ENCODE data around the gene MAPK13.
"Not testable (repeated sequence)": the region's sequence is repeated elsewhere in the genome, so short reads cannot be mapped to it uniquely, and the experiment has no call there.

MAPK13 gene

DNA sequence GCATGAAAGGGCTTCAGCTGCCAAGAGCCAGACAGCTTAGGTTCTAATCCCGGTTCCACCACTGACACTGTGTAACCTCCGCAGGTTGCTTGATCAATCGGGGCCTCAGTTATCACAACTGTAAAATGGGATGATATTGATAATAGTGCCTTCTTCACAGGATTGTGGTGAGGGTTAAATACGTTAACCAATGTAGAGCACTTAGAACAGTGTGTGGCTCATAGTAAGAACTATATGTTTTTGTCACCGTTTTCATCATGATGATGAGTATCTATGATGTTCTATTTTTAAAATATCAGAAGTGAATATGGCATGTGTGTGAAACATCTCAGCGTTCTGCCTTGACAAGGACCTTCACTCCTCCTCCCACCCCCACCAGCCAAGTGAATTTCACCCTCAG lies 10.3 kb upstream of the MAPK13 start:
- peaks cover 2% of the 10 kb centered on the region for H3K36me3 Mint-ChIP-seq
- no peak for ATAC-seq (ENCODE audit: low read depth)
- DNase-seq (ENCODE audit: low spot score in 2 of 2), result no peak
- H3K9me3 Mint-ChIP-seq, result no peaks in the 10 kb centered on the region
- H3K27me3 Mint-ChIP-seq, result no peaks in the 10 kb centered on the region
- H3K4me3 Mint-ChIP-seq, result peak overlapping the region; percentile 94
- H3K27ac Mint-ChIP-seq, result peak overlapping the region; percentile 99
- H3K4me1 Mint-ChIP-seq, result peaks cover 75% of the 10 kb centered on the region

DNA sequence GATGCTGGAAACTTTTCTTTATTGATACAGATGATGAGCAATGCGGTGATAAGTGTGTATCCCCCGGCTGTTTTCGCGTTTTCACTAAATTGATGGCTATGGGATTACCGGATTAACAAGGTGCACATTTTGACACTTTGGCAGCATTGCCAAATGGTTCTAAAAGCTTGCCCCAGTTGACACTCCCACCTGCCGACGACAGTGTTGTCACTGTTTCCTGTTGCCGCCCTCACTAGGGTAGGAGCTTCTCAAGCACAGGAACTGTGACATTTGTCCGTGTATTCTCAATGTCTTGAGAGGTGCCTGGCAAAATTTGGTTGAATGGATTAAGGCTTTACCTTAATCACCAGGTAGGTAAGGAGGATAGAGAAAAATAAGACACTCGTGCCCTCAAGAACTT lies 9.8 kb upstream of the MAPK13 start:
- Mint-ChIP-seq H3K27me3 (no peaks in the 10 kb centered on the region), H3K4me1 (peaks cover 73% of the 10 kb centered on the region), H3K27ac (peak overlapping the region; percentile 99), H3K4me3 (peak overlapping the region; percentile 94), H3K36me3 (peaks cover 2% of the 10 kb centered on the region), H3K9me3 (no peaks in the 10 kb centered on the region)
- peak; percentile 80 for ATAC-seq (ENCODE audit: low read depth)
- peak; percentile 54 to 63 for DNase-seq (ENCODE audit: low spot score in 2 of 2)

DNA sequence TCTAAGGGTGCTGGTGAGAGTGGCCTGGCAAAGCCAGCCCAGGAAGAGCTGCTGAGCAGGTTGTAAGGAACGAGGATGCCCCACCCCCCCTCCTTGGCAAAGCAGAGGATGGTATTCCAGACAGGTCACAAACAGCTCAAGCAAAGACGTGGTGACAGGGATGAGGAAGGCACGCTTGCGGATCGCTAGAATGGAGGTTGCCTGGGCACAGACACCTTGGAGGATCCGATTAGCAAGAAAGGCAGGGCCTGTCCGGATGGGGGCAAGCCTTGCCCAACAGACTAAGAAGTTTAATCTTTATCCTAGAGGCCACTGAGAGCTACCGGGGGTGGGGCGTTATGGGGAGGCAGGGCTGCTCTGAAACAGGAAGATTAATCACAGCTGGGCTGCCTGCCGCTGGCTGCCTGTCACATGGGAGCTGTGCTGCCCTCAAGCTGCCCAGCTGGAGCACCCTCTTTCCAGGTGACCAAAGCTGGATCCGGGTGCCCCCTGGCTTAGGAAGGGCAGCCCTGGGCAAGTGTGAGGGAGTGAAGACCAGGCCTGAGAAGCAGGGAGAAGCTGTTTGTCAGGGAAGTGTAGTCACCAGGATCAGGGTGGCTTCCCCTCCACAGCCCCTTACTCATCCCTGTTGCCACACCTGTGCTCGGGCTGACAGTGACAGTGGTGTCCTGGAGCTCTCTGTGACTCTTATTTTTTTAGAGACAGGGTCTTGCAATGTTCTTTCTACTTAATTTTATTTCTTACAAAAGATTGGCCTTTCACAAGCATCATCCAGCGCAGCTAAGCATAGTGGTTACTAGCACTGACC lies 9.1 kb upstream of the MAPK13 start:
- Mint-ChIP-seq H3K4me3 (peak overlapping the region; percentile 94), H3K4me1 (peaks cover 73% of the 10 kb centered on the region), H3K9me3 (no peaks in the 10 kb centered on the region), H3K27me3 (no peaks in the 10 kb centered on the region), H3K27ac (peak overlapping the region; percentile 99), H3K36me3 (peaks cover 2% of the 10 kb centered on the region)
- DNase-seq (ENCODE audit: low spot score in 2 of 2), result no peak
- peak; percentile 56 for ATAC-seq (ENCODE audit: low read depth)

DNA sequence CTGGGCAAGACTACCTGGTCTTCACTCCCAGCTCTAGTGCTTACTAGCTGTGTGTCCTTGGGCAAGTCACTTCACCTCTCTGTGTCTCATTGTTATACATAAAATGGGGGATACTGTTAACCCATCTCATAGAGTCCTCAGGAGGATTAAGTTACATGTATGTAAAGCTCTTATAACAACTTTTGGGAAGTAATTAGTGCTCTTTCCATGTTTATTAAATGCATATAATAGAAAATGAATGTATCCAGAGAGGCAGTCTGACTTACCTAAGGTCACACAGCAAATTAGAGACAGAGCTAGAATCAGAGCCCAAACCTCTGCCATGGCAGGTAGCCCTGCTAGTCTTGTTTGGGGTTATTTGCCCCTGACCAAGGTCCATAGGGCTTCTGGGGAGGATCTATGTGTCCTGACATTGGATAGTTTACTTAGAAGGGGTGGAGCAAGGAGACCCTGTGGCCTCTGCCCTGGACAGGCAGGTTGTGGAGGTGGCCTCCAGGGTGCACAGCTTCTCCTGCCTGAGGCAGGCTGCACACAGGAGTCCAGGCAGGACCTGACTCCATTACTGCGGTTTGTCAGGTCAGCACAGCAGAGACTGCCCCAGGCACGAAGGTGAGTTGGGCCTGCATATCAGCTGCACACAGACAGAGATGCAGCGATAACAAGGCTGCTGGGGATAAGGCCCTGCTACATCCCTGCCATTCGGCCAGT lies 8.4 kb upstream of the MAPK13 start:
- H3K27me3 Mint-ChIP-seq, result no peaks in the 10 kb centered on the region
- ATAC-seq (ENCODE audit: low read depth) (no peak), DNase-seq (ENCODE audit: low spot score in 2 of 2) (no peak)
- H3K36me3 Mint-ChIP-seq, result peaks cover 2% of the 10 kb centered on the region
- peak overlapping the region; percentile 99 for H3K27ac Mint-ChIP-seq
- H3K4me1 Mint-ChIP-seq, result peaks cover 72% of the 10 kb centered on the region
- H3K9me3 Mint-ChIP-seq, result no peaks in the 10 kb centered on the region
- peak overlapping the region; percentile 41 for H3K4me3 Mint-ChIP-seq

DNA sequence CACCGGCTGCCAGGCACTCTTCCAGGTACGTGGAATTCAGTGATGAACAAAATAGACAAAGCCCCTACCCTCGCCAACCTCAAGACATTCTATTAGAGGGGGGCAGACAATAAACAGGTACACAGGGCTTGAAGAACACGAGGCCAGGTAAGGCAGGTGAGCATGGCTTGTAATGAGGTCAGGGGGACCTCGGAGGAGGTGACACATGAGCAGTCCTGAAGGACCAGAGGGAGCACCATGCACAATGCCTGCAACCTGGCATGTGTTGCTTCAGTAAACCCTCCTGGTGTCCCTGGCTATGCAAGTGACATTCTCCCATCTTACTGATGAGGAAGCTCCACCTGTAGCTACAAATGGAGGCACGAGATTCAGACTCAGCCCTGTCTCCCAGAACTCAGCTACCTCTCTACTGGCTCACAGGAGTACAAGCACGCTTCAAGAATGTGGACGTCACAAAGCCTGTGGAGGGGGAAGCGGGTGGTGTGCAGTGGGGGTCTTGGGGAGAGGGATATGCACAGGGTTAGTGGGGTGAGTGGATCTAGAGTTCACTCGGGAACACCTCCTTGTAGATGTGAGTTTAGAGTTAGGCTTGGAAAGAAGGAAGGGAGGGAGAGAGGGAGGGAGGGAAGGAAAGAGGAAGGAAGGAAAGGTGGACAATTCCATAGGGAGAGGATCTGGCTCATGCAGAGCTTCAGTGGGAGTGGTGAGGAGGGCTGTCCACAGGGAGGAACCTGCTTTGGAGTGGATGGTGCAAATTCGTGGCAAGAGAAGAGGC lies 7.6 kb upstream of the MAPK13 start:
- H3K27me3 Mint-ChIP-seq, result no peaks in the 10 kb centered on the region
- peak overlapping the region; percentile 48 for H3K4me3 Mint-ChIP-seq
- H3K36me3 Mint-ChIP-seq, result no peaks in the 10 kb centered on the region
- ATAC-seq (ENCODE audit: low read depth) (no peak), DNase-seq (ENCODE audit: low spot score in 2 of 2) (no peak)
- peaks cover 66% of the 10 kb centered on the region for H3K4me1 Mint-ChIP-seq
- H3K9me3 Mint-ChIP-seq, result no peaks in the 10 kb centered on the region
- peak overlapping the region; percentile 99 for H3K27ac Mint-ChIP-seq

DNA sequence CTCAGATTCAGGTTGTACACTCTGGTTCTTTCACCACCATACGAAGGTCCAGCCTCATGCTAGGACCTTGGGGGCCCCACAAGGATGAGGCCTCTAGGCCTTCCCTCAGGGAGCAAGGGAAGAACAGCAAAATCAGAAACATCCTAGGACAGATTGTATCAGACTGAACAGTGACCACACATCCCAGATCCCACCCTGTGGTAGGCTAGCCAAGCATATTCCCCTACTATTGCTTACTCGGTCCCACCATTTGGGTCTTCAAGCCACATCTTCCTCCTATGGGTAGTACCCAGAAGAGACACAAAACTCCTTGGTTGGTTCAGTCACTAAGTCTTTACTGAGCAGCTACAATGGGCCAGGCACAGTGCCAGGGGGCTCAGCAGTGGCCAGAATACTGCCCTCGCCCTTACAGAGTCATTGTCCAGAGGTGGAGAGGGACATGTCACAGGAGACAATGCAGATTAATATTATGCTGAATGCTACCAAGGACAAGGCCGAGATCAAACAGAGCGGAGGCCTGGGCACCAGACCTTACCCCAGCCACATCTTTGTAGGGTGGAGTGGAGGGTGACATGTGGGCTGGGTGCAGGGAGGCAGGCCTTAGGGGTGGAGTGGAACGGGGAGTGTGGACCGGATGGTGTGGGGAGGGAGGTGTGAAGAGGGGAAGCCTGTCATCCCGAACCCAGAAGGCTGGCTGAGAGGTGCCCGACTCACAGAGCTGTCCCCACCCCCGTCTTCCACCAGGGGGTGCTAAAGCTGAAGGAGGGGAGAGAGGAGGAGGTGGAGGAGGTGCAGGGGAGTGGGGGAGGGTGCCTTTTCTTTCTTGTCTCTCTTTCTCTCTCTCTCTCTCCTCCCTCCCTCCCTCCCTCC lies 6.8 kb upstream of the MAPK13 start:
- ATAC-seq (ENCODE audit: low read depth) (peak; percentile 70), DNase-seq (ENCODE audit: low spot score in 2 of 2) (peak; percentile 78 to 81)
- Mint-ChIP-seq H3K27ac (peak overlapping the region; percentile 99), H3K36me3 (no peaks in the 10 kb centered on the region), H3K27me3 (no peaks in the 10 kb centered on the region), H3K4me1 (peaks cover 58% of the 10 kb centered on the region), H3K4me3 (peak overlapping the region; percentile 27), H3K9me3 (no peaks in the 10 kb centered on the region)

DNA sequence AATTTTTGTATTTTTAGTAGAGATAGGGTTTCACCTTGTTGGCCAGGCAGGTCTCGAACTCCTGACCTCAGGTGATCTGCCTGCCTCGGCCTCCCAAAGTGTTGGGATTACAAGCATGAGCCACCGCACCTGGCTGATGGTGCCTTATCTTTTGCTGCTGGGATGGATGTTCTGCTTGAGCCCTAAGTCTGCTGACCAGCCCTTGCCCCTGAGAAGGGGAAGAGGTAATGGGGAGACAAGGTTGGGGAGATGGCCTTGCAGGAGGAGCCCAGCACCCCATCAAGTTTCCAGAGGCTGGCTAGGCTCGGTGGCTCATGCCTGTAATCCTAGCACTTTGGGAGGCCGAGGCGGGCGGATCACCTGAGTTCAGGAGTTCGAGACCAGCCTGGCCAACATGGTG lies 6.0 kb upstream of the MAPK13 start:
- H3K4me3 Mint-ChIP-seq; H3K9me3 Mint-ChIP-seq; H3K27me3 Mint-ChIP-seq; H3K36me3 Mint-ChIP-seq; DNase-seq (ENCODE audit: low spot score in 2 of 2); ATAC-seq (ENCODE audit: low read depth): not testable (repeated sequence)
- H3K4me1 Mint-ChIP-seq, result peaks cover 50% of the 10 kb centered on the region
- peak overlapping the region; percentile 99 for H3K27ac Mint-ChIP-seq

DNA sequence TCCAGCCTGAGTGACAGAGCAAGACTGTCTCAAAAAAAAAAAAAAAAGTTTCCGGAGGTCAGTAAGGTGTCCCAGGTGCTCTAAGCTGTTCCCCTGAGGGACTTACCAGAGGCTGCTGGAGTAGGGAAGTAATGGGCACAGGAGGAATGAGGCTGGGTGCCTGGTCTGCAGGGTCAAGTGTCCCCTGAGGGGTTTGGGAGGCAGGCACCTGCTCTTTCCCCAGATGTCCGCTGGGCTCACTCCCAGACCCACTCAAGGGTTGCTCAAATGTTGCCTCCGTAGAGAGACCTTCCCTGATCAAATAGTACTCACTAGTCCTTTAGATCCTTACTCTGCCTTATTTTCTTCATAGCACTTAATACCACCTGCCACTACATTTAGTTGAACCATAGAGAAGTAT lies 5.4 kb upstream of the MAPK13 start:
- H3K9me3 Mint-ChIP-seq, result no peaks in the 10 kb centered on the region
- H3K27ac Mint-ChIP-seq, result no peak overlapping the region
- ATAC-seq (ENCODE audit: low read depth) (no peak), DNase-seq (ENCODE audit: low spot score in 2 of 2) (no peak)
- peaks cover 48% of the 10 kb centered on the region for H3K4me1 Mint-ChIP-seq
- peak overlapping the region; percentile 17 for H3K4me3 Mint-ChIP-seq
- H3K36me3 Mint-ChIP-seq, result no peaks in the 10 kb centered on the region
- no peaks in the 10 kb centered on the region for H3K27me3 Mint-ChIP-seq

DNA sequence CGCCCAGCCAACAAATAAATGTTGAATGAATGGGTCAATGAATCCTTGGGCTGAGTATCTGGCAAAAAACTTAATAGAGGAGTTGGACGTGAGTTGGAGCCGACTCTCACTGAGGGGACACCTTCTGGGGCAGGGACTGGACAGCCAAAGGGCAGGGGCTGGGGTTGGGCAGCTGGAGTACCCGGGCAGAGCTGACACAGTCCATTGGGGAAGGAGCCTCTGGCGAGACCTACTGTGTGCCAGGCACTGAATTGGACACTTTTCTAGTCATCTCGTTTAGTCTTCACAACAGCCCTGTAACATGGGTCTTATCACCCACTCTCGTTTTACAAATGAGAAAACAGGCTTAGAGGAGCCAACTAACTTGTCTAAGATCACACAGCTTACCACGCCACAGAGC lies 4.7 kb upstream of the MAPK13 start:
- DNase-seq (ENCODE audit: low spot score in 2 of 2) (no peak), ATAC-seq (ENCODE audit: low read depth) (no peak)
- Mint-ChIP-seq H3K9me3 (no peaks in the 10 kb centered on the region), H3K4me3 (no peak overlapping the region), H3K27ac (no peak overlapping the region), H3K36me3 (no peaks in the 10 kb centered on the region), H3K4me1 (peaks cover 44% of the 10 kb centered on the region), H3K27me3 (no peaks in the 10 kb centered on the region)

DNA sequence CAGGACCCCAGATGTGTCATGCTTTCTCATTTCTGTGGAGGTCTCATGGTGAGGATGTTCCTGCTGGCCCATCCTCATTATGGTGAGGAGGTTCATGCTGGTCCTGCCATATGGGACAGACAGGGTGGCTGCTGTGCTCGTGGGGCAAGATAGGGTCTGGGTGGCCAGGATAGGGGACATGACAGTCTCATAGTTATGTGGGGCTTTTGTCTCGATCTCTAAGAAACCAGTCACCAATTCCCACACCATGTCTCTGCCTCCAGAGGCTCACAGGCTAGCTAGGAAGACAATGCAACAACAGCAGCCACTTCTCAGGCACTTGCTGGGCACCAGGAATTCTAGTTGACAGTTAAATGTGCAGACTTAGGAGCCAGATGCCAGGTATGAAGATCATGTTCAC lies 4.2 kb upstream of the MAPK13 start:
- Mint-ChIP-seq H3K27me3 (no peaks in the 10 kb centered on the region), H3K4me3 (no peak overlapping the region), H3K4me1 (peaks cover 42% of the 10 kb centered on the region), H3K36me3 (no peaks in the 10 kb centered on the region), H3K9me3 (no peaks in the 10 kb centered on the region), H3K27ac (no peak overlapping the region)
- DNase-seq (ENCODE audit: low spot score in 2 of 2) (no peak), ATAC-seq (ENCODE audit: low read depth) (no peak)

DNA sequence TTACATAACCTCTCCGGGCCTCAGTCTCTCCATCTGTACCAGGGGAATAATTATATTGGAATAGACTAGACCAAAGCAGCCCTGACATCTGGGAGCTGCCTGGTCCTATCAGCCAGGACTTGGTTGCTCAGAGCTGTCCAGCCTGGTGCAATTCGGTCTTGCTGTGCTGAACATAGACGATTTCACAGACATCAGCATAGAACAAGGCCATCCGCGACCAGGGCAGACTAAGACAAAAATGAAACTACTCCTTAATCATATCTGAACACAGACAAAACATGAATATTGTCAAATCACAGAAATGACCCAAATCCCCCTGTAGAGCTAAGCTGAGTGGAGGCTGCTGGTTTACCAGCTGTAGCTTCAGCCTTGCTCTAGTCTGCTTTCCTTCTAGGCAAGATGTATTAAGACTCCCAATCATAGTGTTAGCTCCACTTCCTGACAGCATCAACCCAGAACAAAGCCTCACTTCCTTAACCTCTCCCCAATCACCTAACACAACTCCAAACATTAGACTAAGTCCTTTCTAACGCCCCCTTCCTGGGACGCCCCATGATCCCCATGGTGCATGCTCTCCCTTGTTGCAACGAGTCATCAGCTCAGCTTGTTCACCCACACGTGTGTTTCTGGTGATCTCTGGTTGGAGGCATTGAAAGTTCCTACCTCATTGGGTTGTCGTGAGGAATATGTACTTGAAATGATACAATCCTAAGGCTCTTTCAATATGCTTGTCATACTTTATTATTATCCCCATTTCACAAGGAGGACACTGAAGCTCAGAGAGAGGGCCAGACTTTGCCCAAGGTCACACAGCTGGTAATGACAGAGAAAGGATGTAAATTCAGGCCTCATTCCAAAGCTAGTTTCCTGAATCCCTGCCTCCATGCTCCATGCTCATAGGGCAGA lies 3.5 kb upstream of the MAPK13 start:
- no peak for ATAC-seq (ENCODE audit: low read depth)
- H3K4me3 Mint-ChIP-seq, result no peak overlapping the region
- no peaks in the 10 kb centered on the region for H3K36me3 Mint-ChIP-seq
- no peak overlapping the region for H3K27ac Mint-ChIP-seq
- no peak for DNase-seq (ENCODE audit: low spot score in 2 of 2)
- peaks cover 41% of the 10 kb centered on the region for H3K4me1 Mint-ChIP-seq
- H3K27me3 Mint-ChIP-seq, result no peaks in the 10 kb centered on the region
- no peaks in the 10 kb centered on the region for H3K9me3 Mint-ChIP-seq

DNA sequence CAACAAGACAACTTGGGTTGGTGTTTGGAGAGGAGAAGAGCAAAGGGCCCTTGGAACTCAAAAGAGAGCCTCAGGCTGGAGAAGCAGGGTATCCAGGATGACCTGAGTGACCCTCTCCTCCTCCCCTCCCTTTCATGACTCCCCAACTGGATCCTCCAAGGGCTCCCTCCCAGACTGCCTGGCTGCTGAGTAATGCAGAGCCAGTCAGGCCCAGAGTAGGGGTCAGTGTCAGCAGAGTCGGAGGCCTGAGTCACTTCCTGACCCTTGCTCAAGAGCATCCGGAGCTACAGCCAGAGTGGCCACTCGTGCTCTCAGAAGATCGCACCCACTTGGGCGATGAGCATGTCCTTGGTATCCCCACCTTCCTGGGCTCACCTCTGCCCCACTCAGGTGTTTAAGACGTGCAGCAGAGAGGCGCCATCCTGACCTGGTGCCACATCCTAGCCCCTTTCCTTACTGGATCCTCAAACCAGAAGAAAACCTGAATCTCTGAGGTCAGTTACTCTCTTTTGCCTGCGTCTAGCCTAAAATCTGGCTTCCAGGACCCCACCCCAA lies 2.8 kb upstream of the MAPK13 start:
- DNase-seq (ENCODE audit: low spot score in 2 of 2) (no peak), ATAC-seq (ENCODE audit: low read depth) (no peak)
- Mint-ChIP-seq H3K36me3 (no peaks in the 10 kb centered on the region), H3K4me3 (no peak overlapping the region), H3K9me3 (no peaks in the 10 kb centered on the region), H3K4me1 (peaks cover 42% of the 10 kb centered on the region), H3K27me3 (no peaks in the 10 kb centered on the region), H3K27ac (no peak overlapping the region)
